NCI-H2196 (cell line): ENCODE measurements around the gene THRSP.
"Not testable (repeated sequence)": the region's sequence is repeated elsewhere in the genome, so short reads cannot be mapped to it uniquely, and the experiment has no call there.

Experiments used
- DNase-seq: peaks from one replicate; lab custom pipeline; 2025; ENCODE audit not compliant: unreplicated experiment; lab: John Stamatoyannopoulos, UW

THRSP gene

DNA sequence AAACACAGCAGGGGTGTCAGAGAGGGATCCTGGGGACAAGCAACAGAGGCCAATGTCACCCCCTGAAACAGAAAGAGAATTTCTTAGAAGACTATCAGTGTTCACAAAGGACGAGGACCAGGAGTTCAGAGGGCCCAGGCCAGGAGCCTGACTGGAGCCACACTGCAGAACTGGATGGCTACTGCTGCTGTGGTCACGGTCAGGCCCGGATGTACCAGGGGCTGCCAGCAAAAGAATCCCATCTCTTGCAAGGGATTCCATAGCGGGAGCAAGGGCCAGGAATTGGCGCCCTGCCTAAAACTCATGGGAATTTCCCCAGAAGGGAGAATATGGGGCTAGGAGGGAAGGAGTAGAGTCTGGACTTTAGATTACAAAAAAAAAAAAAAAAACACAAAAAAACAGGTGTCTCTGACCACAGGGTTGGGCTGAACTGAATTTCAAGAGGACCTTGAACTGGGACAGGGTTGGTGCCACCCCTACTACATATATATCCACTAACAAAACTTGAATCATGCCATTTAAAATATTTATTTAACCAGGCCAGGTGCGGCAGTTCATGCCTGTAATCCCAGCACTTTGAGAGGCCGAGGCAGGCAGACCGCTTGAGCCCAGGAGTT is 24.9 kb upstream of the THRSP start:
- no peak for DNase-seq

DNA sequence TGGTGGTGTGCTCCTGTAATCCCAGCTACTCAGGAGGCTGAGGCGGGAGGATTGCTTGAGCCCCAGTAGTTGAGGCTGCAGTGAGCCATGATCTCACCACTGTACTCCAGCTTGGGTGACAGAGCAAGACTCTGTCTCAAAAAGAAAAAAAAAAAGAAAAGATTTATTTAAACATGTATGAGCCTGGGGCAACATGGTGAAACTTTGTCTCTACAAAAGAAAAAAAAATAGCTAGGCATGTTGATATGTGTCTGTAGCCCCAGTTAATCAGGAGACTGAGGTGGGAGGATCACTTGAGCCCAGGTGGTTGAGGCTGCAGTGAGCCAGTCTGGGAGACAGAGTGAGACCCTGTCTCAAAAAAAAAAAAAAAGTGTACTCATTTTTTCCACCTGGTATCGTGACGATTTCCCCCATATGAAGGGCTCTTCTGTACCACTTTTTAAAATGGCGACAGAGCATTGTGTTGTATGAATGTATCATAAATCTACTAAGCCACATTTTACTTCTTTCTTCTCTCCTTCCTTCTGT is 24.2 kb upstream of the THRSP start:
- no peak for DNase-seq

DNA sequence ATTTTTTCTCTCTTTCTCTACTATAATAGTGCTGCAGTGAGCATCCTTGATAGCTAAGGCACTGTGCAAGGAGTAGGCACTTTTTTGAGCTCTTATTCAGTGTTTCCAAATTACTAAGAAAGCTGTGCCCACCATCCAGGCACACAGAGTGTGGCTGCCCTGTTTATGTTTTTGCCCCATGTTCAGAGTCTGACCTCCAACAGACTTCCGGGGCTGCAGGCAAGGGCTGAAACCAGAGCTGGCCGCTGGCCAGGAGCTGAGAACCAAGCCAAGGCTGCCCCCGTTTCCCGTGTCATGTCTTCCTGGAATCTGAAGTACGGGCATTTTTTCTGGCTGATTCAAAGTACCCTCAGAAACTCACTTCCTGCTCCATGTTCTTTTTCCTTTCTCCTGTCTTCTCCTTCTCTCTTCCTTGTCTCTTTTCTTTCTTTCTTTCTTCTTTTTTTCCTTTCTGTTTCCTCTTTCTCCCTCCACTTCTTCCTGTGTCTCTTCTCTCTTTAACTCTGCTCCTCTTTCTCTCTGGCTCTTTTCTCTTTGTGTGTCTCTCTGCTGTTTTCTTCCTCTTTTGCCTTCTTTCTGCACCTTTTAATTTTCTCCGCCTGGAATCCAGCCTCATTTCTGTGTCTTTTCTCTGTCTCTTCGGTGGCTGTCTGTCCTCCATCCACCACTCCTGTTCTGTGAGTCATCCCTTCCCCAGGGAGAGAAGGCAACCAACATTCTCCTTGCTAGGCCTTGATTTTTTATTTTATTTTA is 23.6 kb upstream of the THRSP start:
- DNase-seq, result peak; percentile 58

DNA sequence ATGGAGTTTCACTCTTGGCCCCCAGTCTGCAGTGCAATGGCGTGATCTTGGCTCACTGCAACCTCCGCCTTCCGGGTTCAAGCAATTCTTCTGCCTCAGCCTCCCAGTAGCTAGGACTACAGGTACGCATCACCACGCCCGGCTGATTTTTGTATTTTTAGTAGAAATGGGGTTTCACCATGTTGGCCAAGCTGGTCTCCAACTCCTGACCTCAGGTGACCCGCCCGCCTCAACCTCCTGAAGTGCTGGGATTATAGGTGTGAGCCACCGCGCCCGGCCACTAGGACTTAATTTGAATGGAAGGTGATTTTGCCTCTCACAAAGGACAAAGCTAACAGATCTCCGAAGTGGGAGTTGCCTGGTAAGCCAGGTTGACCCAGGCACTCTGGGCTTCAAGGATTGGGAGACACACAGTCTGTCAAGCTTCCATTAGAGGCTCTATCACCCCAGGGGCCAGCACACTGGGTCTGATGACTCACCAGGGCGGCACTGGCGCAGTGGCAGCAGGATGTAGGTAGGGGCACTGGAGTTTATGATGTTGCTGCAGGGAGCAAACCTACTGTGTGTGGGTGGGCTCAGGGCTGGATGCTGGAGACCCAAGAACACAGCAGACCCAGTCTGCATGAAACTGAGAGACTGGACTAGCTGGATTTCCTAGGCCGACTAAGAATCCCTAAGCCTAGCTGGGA is 22.8 kb upstream of the THRSP start:
- no peak for DNase-seq

DNA sequence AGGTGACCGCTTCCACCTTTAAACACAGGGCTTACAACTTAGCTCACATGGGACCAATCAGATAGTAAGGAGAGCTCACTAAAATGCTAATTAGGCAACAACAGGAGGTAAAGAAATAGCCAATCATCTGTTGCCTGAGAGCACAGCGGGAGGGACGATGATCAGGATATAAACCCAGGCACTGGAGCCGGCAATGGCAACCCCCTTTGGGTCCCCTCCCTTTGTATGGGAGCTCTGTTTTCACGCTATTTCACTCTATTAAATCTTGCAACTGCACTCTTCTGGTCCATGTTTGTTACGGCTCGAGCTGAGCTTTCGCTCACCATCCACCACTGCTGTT is 22.3 kb upstream of the THRSP start:
- not testable (repeated sequence) for DNase-seq

DNA sequence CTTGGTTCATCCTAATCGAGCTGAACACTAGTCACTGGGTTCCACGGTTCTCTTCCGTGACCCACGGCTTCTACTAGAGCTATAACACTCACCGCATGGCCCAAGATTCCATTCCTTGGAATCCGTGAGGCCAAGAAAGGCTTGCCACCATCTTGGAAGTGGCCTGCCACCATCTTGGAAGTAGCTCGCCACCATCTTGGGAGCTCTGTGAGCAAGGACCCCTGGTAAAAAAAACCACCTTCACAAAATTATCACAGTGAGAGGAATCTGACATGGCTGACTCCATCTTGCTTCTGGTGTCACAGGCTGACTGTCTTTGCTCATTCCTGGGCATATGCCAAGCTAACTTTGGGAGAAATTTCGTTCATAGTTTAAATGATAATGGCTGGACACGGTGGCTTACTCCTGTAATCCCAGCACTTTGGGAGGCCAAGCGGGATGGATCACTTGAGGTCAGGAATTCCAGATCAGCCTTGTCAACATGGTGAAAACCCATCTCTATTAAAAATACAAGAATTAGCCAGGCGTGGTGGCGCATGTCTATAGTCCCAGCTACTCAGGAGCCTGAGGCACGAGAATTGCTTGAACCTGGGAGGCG is 21.7 kb upstream of the THRSP start:
- DNase-seq, result no peak

DNA sequence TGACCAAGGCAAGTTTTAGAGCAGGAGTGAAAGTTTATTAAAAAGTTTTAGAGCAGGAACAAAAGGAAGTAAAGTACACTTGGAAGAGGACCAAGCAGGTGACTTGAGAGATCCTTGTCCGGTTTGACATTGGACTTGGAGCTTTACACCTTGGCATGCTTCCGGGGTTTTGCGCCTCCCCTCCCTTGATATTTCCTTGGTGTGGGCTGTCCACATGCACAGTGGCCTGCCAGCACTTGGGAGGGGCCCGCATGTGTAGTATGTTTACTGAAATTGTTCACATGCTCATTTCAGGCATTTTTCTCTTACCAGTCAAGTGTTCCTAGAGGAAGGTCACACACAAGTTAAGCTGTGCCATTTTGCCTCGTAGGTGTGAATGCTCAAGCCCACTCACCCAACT is 19.0 kb upstream of the THRSP start:
- no peak for DNase-seq

DNA sequence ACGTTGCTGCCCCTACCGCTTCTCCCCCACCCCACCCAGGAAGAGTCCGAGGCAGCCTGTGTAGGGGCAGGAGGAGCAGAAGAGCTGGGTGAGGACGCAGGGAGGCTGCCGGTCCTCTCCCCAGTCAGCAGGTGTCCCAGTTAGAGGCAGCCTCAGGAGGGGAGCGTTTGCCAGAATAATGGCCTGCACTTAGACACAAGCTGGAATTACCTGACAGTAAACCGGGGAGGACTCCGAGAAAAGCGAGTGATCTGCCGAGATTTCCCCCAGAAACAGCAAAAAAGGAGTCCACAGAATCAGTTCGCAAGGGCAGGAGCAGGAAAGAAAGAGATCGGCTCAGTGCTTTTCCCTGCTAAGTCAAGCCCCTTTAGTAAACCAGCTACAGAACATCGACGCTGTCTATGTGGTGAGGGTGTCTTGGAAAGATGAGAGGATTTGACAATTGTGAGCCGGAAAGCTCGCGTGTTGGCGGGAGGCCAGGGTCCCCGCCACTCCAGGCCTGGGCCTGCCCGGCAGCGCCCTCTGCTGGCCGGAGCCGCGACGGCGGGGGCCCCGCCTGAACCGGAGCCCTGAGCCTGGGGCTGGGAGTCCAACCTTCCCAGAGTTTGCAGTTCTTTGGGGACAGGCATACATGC is 17.7 kb upstream of the THRSP start:
- peak; percentile 86 for DNase-seq

DNA sequence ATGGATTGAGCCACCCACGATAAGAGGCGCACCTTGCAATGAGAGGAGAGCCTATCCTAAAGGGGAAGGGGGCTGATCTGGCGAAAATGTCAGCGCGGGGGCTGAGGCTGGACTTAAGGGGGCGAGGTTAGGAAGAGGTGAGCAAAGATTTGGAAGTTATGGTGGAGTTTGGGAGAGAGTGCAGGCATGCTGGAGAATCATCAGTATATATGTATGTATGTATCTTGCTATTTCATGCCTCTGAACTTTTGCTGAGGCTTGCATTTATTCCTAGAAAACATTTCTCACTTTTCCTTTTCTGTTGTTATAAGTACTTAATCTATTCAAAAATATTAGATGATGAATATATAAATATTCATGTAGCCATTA is 17.2 kb upstream of the THRSP start:
- DNase-seq, result no peak

DNA sequence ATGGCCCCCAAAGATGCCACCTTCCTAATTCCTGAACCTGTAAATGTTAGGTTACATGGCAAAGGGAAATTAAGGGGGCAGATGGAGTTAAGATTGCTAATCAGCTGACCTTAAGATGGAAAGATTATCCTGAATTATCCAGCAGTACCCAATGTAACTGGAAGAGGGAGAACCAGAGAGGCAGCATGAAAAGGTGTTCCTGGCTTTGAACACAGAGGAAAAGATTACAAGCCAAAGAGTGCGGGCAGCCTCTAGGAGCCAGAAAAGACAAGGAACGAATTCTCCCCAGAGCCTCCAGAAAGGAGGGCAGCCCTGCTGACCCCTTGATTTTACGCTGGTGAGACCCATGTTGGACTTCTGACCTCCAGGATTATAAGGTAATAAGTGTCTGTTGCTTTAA is 15.1 kb upstream of the THRSP start:
- no peak for DNase-seq

DNA sequence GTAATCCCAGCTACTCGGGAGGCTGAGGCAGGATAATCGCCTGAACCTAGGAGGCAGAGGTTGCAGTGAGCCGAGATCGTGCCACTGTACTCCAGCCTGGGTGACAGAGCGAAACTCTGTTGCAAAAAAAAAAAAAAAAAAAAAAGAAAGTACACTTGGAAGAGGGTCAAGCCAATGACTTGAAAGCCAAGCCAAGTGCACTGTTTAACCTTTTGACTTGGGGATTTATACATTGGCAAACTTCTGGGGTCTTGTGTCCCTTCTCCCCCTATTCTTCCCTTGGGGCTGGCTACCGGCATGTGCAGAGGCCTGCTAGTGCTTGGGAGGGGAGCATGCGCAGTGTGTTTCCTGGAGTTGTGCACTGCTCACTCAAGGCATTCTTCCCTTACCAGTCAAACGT is 14.3 kb upstream of the THRSP start:
- DNase-seq, result no peak

DNA sequence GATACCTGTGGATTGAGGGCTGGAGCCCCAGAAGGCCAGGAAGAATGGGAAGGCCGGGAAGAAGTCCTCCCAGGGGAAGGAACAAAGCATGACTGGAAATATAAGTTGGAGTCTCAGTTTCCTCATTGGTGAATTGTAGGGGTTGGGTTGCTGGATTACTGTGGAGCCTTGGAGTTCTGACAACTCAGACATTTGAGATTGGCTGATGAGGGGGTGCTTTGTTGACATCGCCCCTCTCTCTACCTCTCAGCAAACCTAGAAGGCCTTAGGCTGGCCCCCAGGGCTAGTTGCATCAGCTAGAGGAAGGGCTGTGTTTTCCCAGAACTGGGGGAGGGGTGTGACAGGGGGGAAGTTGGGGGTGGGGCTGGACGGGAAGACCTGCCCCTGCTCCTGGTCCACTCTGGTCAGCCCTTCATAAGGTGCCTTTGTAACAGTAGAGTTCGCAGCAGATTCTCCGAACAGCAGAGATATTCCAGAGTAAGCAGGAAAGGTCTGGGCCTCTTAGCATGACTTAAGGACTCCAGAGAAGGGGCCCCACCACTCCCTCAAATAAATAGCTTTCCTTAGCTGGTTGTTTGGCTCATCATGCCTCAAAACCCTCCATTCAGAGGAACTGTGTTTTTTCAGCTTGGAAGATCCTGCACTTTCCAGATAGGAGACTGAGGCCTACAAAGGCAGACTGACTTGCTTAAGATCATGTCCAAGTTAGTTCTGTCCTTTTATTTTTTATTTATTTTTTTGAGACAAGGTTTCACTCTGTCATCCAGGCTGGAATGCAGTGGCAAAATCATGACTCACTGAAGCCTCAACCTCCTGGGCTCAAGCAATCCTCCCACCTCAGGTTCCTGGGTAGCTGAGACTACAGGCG is 12.5 kb upstream of the THRSP start:
- DNase-seq, result no peak

DNA sequence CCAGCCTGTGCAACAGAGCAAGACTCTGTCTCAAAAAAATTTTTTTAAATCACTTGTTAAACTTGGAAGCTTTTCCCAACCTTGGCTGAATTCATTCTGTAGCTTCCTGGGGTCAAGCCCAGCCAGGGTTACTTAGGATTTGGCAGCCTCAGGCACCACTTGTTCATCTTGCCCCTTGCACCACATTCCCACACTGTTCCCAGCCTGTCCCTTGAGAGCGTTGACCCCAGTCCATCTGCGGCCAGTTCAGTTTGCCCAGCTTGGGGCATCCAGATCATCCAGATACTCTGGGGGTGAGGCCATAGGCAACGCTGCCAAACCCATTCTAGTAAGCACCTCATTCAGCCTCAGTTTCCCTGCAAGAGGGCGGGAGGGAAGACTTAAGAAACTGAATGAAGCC is 8.7 kb upstream of the THRSP start:
- no peak for DNase-seq

DNA sequence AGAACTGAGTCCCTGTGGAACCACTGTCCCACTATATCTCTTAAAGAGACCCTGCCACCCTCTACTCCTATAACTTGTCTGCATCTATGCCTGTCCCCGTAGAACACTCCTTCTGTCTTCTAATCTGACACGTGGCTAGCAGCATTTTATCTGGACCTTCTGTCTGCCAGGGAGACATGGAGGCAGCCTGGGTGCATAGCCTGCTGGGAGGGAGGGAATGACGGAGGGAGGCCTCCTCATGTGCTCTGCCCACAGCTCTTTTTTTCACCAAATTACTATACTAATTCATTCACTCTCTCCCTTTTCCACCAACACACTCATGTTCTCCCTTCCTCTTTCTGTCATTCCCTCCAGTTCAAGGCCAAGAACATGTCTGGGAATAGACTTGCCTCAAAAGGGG is 7.6 kb upstream of the THRSP start:
- DNase-seq, result no peak

DNA sequence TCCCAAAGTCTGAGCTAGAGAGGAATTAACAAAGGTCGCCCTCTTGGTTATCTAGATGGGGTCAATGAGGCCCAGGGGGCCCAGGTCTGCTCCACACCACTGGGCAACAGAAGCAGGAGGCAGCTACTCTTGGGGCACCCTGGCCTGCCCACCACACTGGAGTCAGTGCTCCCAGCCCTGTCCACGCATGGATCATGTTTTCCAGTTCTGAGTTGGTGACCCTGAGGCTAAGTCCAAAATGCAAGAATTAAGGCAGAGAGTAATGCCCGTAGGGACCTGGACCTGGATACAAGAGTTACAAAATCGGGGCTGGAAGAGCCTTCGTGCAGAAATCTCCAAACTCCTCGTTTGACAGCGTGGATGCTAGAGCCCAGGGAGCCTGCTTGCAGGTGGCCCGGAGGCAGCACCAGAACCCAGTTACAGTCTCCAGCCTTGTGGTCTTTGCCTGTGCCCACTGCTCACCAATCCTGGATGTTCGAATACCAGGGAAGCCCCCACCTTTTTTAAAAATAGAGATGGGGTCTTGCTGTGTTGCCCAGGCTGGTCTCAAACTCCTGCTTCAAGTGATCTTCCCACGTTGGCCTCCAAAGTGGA is 6.1 kb upstream of the THRSP start:
- DNase-seq, result no peak

DNA sequence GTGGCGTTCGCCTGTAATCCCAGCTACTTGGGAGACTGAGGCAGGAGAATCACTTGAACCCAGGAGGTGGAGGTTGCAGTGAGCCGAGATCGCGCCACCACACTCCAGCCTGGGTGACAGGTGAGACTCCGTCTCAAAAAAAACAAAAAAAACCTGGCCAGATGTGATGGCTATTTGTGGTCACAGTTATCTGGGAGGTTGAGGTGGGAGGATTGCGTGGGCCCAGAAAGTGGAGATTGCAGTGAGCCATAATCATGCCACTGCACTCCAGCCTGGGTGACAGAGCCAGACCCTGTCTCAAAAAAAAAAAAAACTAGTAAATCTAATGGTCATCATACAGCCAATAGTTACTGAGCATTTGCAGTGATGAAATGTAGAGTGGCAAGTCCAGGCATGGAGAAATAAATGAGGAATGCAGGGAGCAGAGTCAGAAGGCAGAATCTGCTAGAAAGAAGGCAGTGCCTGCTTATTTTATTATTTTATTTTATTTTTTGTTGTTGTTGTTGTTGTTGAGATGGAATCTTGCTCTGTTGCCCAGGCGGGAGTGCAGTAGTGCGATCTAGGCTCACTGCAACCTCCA is 3.8 kb upstream of the THRSP start:
- DNase-seq, result not testable (repeated sequence)

DNA sequence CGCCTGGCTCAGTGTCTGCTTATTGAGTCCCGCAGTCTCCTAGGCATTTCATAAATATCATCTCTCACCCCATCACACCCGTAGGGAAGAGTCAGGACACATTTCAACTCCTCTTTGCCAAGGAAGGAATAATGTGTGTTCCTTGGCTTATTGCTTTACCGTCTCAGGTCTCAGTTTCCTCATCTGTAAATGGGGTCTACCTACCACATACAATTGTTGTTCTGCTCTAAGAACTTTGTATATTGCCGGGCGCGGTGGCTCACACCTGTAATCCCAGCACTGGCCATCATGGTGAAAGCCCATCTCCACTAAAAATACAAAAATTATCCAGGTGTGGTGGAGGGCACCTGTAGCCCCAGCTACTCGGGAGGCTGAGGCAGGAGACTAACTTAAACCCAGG is 3.1 kb upstream of the THRSP start:
- no peak for DNase-seq

DNA sequence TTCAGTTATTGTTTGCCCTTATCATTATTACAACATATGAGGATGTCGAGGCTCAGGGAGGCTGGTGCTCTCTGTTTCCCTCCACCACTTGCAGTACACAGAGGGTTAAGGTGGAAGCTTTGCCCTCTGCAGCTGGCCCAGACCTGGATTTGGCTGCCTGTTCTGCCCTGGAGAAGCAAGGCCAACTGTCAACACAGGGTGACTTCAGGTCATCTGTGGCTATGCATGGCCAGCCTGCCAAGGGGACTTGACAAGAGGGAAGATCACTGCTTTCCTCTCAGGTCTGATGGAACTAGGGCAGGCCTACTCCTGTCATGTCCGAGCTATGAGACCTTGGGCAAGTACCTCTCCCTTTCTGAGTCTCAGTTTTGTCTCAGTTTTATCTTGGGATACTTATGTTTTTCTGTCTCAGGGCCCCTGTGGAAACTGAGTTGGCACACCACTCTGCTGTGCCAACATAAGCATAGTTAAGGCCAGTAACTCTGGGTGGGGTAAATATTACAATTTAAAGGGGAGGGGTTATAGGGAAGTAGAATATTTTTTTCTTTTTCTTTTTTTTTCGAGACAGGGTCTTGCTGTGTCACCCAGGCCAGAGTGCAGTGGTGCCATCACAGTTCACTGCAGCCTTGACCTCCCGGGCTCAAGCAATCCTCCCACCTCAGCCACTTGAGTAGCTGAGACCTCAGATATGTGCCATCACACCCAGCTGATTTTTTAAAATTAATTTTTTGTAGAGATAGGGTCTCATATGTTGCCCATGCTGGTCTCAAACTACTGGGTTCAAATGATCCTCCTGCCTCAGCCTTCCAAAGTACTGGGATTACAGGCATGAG is 2.4 kb upstream of the THRSP start:
- peak; percentile 36 for DNase-seq

DNA sequence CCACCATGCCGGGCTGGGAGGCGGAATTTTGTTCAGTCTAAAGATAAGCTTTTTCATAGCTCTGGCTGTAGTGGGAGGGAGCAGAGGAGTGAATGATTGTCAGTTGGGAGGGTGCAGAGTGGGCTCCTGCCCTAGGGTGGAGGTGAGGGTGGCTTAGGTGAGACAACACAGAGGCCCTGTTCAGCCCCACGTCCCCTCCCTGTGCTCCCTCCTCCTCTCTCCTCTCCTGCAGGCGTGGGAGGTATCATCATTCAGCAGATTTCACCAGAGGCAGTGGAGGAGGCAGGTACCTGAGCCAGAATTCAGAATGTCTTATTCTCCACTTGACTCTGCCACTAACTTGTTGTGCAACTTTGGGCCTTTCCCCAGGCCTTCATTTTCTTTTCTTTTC is 1.7 kb upstream of the THRSP start:
- DNase-seq, result no peak
